ENCODE data around the gene STC2.

STC2 gene

DNA sequence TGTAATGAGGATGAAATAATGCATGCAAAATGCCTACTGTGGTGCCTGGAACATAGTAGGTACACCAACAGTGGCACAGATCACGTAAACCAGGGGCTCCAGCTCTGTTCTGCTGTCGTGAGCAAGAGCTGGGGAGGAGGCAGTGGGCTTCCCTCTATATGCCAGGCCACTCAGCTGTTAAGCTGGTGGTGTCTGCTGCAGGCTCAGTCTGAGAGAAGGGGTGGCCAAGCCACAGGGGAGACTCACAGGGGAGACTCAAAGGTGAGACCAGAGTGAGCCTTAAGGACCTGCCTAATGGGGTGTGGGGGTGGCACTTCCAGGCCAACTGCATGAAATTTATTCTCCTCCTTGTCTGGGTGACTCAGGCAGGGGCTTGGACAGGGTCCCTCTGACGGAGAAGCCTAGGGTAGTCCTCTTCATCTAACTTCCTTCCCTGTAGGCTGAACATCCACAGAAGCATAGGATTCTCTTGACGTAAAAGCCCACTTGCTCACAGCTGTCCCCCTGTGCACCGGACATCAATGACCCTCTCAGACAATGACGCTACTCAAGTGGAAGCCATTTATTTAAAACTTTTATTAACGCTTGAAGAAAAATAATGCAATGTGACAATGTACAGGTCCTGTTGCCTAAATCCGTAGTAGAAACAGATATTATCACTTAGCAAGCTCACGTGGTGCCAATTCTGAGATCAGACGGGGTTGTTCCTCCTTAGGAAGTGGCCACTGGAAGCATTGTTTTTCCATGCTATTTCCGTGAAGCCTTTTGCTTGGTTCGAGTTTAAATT lies 13.9 kb downstream of the STC2 start:
- DNase-seq (ENCODE audit: low read depth), result no peak

DNA sequence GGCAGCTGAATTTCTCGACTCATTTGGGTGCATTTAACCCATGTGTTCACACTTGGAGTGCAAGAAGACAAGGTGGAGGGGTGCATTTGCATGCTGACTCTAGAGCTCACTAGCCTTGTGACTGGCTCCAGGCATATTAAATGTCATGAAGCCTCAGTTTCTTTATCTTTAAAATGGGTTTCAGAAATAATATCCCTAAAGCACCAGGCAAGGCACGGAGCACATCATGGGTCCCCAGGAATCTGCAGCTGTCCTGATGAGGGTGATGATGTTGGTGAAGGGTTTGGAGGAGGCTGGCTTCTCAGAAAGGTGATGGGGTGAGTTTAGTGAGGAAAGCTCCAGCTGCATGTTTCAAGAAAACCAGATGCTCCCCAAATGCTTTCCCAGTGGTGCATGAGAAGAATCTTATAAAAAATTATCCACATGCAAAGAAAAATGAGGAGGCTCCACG lies 14.8 kb downstream of the STC2 start:
- no peak for DNase-seq (ENCODE audit: low read depth)

DNA sequence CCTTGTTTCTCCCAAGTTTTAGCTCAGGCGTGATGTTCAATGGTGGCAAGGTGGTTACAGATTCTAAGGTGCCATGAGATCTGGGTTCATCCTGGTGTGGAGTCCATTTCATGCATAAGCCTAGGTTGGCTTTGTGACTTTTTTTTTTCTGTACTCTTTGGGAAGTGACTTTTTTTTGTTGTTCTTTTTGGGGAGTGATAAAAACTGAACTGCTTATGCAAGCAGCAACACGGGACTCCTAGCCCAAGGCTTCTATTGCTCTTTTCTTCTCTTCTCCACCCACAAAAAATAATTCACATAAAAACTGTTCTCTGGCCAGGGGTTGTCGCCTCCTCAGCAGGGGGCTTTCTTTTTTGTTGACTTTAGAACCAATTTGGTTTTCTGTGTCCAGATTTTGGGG lies 15.4 kb downstream of the STC2 start:
- no peak for DNase-seq (ENCODE audit: low read depth)

DNA sequence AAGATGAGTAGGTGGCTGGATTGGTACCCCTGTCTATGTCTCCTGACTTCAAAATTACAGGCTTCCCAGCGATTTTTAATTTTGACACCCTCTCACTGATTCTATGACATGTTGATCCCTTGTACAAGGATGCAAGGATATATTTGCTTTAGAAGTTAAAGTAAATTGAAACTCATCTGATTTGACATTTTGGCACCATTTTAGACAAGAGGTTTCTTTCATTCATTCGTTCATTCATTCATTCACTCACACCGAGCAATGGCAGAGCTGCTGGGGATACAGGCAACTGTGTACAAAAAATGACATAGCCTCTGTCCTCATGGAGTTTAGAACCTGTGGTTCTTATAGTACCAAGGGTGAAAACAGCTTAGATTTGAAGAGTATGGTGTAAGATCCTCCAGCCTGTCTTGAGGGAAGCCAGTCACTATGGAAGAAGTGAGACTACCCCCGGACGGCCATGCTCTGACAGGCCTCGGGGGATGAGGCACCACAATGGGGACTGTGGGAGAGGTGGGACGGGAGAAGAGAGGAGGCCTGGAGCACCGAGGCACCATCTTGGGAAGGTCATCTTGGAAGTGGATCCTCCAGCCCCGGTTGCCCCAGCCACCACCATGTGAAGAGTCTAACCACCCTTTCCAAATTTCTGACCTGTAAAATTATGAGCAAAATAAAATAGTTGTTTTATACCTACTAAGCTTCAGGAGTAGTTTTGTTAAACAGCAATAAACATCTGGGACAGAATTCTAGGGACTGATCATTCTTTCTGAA lies 16.2 kb downstream of the STC2 start:
- no peak for DNase-seq (ENCODE audit: low read depth)

DNA sequence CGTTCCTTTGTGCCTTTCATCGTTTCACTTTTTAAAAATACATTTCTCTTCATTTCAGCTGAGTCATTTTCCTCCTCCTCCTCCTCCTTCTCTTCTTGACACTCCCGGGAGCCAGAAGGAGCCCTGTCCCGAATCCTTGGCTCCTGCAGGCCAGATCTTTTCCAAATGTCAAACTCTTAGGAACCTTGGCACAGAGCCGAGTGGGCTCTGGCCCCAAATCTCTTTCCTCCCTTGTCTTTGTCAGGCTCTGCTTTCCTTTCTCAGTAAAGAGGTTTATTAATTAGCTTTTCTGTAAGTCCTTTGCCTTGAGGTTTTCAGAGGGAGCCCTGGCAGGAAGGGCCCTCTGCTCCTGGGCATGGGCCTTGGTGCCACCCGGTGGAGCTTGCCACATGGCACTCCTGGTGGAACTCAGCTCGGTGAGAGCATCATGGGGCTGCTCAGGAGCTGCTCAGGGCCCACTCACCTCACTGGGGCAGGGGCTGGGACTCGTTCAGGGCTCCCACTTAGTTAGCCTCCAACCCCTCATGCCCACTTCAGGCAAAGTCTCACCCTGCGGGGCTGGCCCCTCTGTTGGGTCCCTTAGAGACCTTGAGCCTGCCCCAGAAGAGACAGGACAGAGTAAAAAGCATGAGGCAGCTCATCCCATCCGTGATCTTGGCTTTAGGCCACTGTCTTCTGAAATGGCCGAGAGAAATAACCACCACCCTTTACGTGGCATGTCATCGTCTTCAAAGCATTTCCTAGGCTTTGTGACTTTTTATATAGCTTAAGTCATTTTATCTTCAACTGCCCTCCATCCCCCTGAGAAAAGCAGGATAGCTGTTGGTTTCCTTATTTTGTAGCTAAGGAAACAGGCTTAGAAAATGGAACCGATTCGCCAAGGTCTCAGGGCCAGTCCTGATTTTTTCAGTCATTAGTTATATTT lies 17.1 kb downstream of the STC2 start:
- no peak for DNase-seq (ENCODE audit: low read depth)

DNA sequence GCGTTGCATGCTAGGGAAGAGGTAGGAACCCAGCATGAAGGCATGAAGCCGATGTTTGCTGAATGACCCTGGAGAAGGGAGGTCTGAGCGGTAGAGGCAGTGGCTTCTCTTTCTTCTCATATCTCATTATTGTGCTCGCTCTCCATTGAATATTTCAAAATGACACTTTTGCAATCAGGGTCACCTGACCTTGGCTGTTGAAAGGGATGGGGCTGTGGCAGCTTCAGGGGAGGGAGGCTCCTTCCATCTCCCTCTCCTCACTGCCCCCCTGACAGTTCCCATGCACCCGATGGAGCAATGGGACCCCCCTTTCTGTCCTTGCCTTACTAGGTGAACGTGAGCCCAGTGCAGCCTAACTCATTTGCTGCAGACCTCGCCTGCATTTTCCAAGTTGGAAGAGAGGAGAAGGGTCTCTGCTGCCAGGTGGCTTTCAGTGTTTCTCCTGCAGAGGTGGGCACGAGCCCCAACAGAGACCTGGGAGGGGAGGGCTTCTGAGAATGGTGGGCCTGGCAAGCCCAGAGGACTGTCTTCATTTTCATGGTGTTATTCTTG lies 17.9 kb downstream of the STC2 start:
- no peak for DNase-seq (ENCODE audit: low read depth)

DNA sequence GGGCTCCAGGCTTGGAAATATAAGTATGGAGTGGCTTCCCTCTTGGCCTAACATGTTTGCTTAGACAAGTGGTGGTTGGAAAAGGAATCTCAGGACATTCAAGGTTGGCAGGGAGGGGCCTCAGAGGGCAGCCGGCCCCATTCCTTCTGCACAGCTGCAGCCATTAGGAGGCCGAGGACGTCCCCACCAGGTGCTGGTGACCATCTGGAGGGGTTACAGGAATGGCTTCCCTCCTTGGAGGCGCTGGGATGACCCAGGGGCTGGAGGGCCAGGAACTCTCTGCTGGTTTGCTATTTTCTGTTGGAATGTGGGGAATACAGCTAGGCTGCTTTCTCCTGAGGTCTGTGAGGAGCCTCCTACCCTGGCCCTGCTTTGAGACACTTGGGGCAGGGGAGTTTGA lies 18.5 kb downstream of the STC2 start:
- no peak for DNase-seq (ENCODE audit: low read depth)

DNA sequence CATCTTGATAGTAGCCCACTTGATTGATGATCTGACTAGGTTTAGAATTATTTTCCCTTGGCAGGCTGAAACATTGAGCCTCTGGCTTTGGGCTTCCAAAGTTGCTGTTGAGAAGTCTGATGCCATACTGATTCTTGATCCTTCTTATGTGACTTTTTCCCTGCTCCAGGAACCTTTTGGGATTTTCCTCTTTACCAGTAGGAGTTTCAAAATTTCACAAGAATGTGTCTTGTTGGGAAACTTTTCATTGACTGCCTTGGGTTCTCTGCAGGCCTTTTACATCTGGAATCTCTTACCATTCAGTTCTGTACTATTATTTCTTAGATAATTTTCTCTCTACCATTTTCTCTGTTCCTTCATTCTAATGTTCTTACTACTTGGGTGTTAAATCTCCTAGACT lies 20.0 kb downstream of the STC2 start:
- no peak for DNase-seq (ENCODE audit: low read depth)

DNA sequence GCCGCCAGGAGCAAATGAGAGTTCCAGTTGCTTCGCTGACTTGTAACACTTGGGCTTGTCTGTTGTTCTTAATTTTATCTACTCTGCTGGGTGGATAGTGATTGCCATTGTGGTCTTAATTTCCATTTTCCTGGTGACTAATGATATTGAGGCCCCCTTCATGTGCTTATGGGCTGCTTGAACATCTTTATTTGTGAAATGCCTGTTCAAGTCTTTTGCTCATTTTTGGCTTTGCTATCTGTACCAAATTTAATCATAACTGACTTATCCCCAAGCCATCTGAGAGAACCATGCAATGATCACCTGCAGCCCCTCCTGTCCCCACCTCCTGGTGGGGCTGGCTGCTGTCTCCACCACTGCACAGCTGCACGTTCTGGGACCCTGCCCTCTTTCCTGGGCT lies 20.5 kb downstream of the STC2 start:
- DNase-seq (ENCODE audit: low read depth), result no peak

DNA sequence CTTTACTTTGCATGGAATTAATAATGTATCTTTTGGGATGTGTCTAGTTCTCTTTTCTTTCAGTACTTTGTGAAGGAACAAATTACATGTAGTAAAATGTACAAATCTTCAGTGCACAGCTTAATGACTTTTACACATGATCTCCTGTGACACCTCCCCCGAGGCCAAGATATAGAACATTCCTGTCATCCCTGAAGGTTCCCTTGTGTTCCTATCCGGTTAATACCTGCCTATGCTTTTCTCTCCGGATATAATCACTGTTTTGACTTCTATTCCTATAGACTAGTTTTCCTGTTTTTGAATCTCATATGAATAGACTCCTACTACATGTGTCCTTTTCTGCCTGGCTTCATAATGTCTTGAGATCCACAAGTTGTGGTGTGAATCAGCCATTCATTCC lies 21.5 kb downstream of the STC2 start:
- DNase-seq (ENCODE audit: low read depth), result no peak

DNA sequence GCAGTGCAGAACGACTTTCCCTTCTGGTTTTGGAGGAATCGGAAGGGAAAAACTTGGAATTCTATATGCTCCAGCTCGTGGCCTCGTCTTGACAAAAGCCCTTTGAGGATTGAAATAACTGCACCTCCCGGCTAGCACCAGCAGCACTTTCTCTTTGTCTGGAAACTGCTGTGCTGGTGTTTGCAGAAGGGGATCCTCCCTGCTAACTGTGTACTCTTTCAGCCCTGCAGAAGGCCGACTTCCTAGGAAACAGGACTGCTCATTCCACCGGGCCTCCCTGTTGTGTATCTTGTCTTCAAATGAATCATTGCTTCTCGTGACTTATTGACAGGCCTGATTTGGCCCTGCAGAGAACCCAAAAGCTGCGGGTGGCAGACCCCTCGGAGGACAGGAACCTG lies 23.6 kb downstream of the STC2 start:
- no peak for DNase-seq (ENCODE audit: low read depth)

DNA sequence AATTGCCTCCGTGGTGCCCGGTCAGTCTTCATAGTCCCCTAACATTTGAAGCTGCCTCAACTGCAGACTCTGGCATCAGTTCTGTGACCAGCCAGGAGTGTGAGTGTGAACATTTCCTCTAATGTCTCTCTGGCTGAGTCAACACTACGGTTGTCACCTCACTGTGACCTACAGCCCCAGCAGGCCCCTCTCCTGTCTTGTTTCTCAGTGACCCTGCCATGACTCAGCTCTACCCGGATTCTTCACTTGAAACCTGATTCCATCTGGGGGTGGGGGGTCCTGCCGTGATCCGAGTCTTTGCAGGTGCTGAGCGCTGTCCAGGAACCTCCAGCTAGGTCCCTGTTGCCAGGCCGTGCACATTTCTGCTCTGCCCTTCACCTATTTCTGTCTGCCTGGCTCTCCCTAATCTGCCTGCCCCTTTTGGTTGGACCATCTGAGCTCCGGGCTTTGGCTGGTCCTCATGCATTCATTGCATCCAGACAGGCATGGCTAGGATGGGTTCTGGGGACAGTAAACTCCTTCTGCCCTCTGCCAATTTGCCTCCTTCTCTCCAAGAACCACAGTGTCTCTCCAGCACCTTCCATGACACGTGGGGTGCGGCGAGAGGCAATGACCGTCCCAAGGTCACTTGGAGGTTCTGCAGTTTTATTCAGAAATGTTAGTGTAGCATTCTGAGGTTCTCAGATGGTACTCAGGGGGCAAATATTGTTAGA lies 24.2 kb downstream of the STC2 start:
- no peak for DNase-seq (ENCODE audit: low read depth)

DNA sequence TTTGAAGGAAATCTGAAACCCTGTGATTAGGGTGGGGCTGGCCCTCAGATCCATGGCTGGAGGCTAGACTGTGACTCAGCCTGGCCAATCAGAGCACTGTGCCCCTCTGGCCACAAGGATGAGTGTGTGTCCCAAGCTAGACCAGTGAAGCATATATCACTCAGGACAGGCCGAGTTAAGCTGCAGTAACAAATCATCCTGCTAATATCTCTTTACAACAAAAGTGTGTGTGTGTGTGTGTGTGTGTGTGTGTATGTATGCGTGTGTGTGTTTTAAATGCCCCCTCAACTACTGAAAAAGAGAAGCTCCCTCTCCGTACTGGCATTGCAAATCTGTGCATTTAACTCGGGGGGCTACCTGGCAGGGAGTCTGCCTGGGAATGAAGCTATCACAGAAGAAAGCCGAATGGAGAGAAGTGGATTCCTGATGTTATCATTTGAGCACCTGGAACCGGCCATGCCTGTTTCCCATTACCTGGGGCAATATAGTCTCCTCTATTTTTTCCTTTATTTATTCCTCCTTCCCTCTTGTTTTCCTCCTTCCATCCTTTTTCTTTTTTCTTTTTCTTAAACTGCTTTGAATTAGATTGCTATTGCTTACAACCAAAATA lies 25.6 kb downstream of the STC2 start:
- DNase-seq (ENCODE audit: low read depth), result no peak

DNA sequence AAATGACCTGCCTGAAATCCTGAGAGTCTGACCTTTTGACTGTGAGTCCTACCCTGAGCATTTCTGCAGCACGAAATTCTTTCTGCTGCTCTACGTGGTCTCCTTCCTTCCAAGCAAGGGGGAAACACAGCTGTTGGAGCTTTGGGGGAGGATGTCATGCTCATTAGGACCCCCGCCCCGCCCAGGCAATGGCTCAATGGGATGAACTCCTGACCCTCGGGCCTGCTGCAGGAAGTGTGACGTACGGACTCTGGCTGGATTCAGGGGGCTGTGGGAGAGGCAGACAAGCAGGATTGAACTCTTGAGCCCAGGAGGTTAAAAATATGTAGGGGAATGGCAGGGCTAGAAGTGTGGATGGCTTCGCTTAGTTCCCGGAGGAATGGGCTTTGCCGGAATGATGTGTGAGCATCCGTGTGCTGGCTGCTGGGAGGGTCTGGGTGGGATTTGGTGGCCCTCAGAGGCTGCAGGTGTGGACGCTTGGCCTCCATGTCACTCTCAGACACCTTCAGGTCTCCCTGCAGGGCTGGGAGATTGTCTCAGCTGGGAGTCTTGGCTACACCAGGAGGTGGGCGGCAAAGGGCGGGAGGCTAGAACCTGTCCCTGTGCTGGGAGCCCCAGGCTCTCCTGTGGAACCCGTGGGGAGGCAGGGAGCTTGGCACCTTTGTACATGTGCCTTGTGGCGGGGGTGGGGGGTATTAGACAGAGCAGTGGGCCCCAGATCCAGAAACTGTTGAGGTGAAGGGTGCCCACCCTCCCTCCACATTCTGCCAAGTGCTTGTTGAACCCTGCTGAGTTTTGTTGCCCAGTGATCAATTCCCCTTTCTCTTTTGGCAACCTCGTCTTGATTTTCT lies 26.3 kb downstream of the STC2 start:
- no peak for DNase-seq (ENCODE audit: low read depth)

DNA sequence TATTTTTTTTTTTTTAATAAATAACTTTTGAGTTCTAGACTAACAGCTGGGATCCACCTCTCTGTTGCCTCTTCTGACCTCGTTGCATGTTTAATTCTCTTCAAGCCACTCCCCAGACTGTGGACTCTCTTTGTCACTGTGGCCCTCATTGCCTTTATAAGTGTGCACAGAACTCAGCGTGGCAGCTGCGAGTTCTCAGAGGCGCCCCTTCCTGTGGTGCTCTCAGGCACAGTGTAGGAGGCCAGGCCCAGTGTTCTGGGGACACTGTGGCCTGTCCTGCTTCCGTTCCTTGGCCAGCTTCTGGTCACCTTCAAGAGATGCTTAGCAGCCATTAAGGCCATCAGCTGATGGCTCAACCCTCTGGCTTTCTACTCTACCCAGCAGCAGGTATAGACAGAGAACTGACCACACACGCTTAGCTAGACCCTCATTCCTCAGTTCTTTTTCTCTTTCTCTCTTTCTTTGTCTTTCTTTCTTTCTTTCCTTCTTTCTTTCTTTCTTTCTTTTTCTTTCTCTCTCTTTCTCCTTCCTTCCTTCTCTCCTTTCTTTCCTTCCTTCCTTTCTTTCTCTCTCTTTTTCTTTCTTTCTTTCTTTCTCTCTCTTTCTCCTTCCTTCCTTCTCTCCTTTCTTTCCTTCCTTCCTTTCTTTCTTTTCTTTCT lies 27.7 kb downstream of the STC2 start:
- no peak for DNase-seq (ENCODE audit: low read depth)

DNA sequence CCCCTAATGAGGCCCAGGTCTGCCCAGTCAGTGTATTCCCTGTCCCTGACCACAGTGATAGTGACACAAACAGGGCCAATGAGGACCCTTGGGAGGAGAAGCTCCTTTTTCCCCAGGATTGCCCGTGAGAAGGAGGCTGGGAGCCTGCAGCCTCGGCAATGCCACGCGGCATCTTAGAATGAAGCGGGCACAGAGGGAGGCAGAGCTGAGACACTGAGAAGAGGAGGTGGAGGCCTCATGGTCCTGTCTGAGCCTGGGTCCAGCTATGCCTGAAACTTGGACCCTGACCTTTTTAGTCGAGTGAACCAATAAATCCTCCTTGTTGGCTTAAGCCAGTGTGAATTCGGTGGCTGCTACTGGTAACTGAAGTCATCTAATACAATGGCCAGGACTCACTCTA lies 28.4 kb downstream of the STC2 start:
- DNase-seq (ENCODE audit: low read depth), result no peak

DNA sequence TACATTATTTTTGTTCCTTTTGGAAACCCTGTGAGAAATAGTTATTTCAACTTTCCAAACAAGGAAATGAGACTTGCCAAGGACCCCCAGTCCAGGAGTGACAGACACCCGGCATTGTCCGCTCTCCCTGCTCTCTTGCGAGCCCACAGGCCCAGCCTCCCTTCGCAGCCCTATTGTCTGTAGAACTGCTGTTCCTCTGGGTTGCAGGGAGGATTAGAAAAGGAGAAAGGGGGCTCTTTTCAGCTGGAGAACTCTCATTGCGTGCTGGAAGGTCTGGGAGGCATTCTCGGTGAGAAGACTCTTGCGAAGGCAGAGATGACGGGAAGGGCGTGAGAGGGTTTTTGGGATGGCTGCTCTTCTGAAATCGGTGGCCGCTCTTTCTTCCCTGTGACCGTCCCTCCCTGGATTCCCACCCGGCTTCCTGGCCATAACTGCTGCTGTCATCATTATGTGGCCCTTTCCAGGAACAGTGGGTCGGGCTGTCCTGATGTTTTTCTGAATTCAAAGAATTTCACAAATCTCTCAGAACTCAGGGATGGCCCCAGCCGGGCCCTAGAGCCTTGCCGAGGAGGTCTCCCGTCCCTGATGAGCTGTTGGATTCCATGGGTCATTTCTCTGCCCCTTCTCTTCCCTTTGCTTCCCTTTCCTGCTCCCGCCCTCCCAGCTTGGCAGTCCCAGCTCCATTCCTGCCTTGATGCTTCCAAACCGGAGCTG lies 29.8 kb downstream of the STC2 start:
- DNase-seq (ENCODE audit: low read depth), result no peak

DNA sequence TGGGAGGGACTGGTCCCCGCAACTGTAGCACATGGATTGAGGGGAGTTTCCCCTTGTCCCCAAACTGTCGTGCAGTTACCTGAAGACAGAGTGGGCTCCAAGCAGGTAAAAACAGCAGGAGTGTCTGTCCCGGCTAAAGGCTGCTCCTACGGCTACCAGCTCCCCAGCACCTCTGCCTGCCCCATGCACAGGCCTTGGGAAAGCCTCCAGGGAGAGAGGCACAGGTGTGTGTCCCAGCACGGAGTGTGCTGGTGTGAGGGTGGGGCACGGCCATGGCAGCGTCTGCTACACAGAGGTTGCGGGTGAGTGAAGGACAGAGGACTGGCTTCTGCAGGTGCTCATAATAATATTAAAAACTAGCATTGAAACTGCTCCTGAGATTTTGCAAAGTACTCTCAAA lies 30.4 kb downstream of the STC2 start:
- no peak for DNase-seq (ENCODE audit: low read depth)

All from T follicular helper cell (primary cell).